ENCODE data around the gene IFT43.
A peak's percentile ranks its signal among the peaks of the same experiment; 100 is the strongest.

The IFT43 gene

GRCh38 chr14:75985618-75986438, at the start of gene IFT43:
IFT43 (plus strand) TSS chr14:75985763; CDS start chr14:75985787, 24 bp downstream.
- DNase-seq = peak; percentile 93

- no peak for DNase-seq
Measured at GRCh38 chr14:75939200-75939599, 46.4 kb upstream of the IFT43 start.

GRCh38 chr14:75941030-75941429, 44.5 kb upstream of the IFT43 start:
- DNase-seq = no peak

GRCh38 chr14:75944607-75945241, 40.8 kb upstream of the IFT43 start:
- no peak for DNase-seq

GRCh38 chr14:75946785-75947184, 38.8 kb upstream of the IFT43 start:
- DNase-seq = no peak

GRCh38 chr14:75952489-75952888, 33.1 kb upstream of the IFT43 start:
- DNase-seq = no peak

GRCh38 chr14:75959031-75959430, 26.5 kb upstream of the IFT43 start:
- no peak for DNase-seq

GRCh38 chr14:75960231-75960630, 25.3 kb upstream of the IFT43 start:
- DNase-seq = no peak

- no peak for DNase-seq
Measured at GRCh38 chr14:75961662-75962061, 23.9 kb upstream of the IFT43 start.

GRCh38 chr14:75967866-75968265, 17.7 kb upstream of the IFT43 start:
- DNase-seq = no peak

- no peak for DNase-seq
Measured at GRCh38 chr14:75968456-75968855, 17.1 kb upstream of the IFT43 start.

GRCh38 chr14:75969126-75969525, 16.4 kb upstream of the IFT43 start:
- no peak for DNase-seq

- no peak for DNase-seq
Measured at GRCh38 chr14:75969891-75970290, 15.7 kb upstream of the IFT43 start.

- DNase-seq = no peak
Measured at GRCh38 chr14:75970989-75971388, 14.6 kb upstream of the IFT43 start.

GRCh38 chr14:75971509-75971908, 14.1 kb upstream of the IFT43 start:
- no peak for DNase-seq

GRCh38 chr14:75972801-75973421, 12.7 kb upstream of the IFT43 start:
- no peak for DNase-seq

GRCh38 chr14:75976826-75977581, 8.6 kb upstream of the IFT43 start:
- no peak for DNase-seq

GRCh38 chr14:75977582-75977943, 8.0 kb upstream of the IFT43 start:
- no peak for DNase-seq

- DNase-seq = peak; percentile 3
Measured at GRCh38 chr14:75978249-75978731, 7.3 kb upstream of the IFT43 start.

- DNase-seq = peak; percentile 10
Measured at GRCh38 chr14:75979071-75979571, 6.4 kb upstream of the IFT43 start.

- DNase-seq = no peak
Measured at GRCh38 chr14:75979648-75980565, 5.7 kb upstream of the IFT43 start.

- DNase-seq = no peak
Measured at GRCh38 chr14:75980856-75981255, 4.7 kb upstream of the IFT43 start.
